ENCODE data around the gene AMZ1. TPM values are rescaled to one million over a fixed set of nuclear protein-coding genes. Genes with fewer than 3 reads are reported as not detected.
"Not testable (repeated sequence)": the region's sequence is repeated elsewhere in the genome, so short reads cannot be mapped to it uniquely, and the experiment has no call there.

Gene AMZ1
- total RNA-seq, 1 donor from 2014 or later: 0.05 TPM

DNA sequence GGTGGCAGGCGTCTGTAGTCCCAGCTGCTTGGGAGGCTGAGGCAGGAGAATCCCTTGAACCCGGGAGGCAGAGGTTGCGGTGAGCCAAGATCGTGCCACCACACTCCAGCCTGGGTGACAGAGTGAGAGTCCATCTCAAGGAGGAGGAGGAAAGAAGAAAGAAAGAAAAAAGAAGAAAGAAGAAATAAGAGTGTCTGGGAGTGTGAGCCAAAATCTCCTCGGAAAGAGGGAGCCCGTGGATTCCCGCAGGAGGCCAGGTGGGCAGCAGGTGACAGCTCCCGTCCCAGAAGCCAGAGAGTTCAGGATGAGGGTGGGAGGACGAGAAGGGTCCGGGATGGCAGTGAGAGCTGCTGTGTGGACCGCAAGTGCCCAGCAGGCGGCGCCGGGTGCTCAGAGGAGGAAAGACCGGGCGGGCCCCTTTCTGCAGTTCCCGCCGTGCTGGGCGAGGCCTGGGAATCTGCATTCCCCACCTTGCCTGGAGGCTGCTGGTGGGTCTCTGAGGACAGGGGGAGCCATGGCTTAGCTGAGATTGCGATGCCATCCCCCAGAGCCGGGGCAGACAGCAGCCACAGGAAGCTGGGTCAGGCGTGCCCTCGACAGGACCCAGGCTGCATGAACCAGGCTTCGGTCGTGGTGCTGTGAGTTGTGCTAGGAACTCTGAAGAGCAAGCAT lies 17.1 kb upstream of the AMZ1 start:
- Mint-ChIP-seq H3K9me3 (ENCODE audit: unreplicated experiment) (no peaks in the 10 kb centered on the region), H3K4me3 (ENCODE audit: unreplicated experiment) (no peak overlapping the region), H3K36me3 (ENCODE audit: low read depth, unreplicated experiment) (peaks cover 9% of the 10 kb centered on the region), H3K4me1 (ENCODE audit: unreplicated experiment) (peaks cover 8% of the 10 kb centered on the region), H3K27ac (ENCODE audit: unreplicated experiment) (no peak overlapping the region), H3K27me3 (ENCODE audit: unreplicated experiment) (peaks cover 19% of the 10 kb centered on the region)
- TF ChIP-seq, protein P1, sequence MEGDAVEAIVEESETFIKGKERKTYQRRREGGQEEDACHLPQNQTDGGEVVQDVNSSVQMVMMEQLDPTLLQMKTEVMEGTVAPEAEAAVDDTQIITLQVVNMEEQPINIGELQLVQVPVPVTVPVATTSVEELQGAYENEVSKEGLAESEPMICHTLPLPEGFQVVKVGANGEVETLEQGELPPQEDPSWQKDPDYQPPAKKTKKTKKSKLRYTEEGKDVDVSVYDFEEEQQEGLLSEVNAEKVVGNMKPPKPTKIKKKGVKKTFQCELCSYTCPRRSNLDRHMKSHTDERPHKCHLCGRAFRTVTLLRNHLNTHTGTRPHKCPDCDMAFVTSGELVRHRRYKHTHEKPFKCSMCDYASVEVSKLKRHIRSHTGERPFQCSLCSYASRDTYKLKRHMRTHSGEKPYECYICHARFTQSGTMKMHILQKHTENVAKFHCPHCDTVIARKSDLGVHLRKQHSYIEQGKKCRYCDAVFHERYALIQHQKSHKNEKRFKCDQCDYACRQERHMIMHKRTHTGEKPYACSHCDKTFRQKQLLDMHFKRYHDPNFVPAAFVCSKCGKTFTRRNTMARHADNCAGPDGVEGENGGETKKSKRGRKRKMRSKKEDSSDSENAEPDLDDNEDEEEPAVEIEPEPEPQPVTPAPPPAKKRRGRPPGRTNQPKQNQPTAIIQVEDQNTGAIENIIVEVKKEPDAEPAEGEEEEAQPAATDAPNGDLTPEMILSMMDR (IDR thresholded peaks at IDR 0.05; ENCODE audit: unreplicated experiment): peak; percentile 74
- peak; percentile 78 for DNase-seq (ENCODE audit: low spot score)

DNA sequence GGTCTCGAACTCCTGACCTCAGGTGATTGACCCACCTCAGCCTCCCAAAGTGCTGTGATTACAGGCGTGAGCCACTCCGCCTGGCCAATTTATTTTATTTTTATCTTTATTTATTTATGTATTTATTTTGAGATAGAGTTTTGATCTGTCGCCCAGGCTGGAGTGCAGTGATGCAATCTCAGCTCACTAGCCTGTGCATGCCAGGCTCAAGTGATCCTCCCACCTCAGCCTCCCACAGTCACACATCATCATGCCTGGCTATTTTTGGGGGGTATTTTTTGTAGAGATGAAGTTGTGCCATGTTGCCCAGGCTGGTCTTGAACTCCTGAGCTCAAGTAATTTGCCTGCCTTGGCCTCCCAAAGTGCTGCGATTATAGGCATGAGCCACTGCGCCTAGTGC lies 14.8 kb upstream of the AMZ1 start:
- not testable (repeated sequence) for H3K4me3 Mint-ChIP-seq (ENCODE audit: unreplicated experiment)

GRCh38 chr7:2673934-2674333 lies 14.1 kb upstream of the AMZ1 start:
- DNase-seq (ENCODE audit: low spot score): no peak
- no peak overlapping the region for H3K4me3 Mint-ChIP-seq (ENCODE audit: unreplicated experiment)
- no peak overlapping the region for H3K27ac Mint-ChIP-seq (ENCODE audit: unreplicated experiment)

More for the DNA sequence above, 14.8 kb upstream of the AMZ1 start:
- not testable (repeated sequence) for DNase-seq (ENCODE audit: low spot score); H3K4me1 Mint-ChIP-seq (ENCODE audit: unreplicated experiment); H3K27ac Mint-ChIP-seq (ENCODE audit: unreplicated experiment); H3K36me3 Mint-ChIP-seq (ENCODE audit: low read depth, unreplicated experiment); H3K9me3 Mint-ChIP-seq (ENCODE audit: unreplicated experiment)
- H3K27me3 Mint-ChIP-seq (ENCODE audit: unreplicated experiment): peaks cover 10% of the 10 kb centered on the region

DNA sequence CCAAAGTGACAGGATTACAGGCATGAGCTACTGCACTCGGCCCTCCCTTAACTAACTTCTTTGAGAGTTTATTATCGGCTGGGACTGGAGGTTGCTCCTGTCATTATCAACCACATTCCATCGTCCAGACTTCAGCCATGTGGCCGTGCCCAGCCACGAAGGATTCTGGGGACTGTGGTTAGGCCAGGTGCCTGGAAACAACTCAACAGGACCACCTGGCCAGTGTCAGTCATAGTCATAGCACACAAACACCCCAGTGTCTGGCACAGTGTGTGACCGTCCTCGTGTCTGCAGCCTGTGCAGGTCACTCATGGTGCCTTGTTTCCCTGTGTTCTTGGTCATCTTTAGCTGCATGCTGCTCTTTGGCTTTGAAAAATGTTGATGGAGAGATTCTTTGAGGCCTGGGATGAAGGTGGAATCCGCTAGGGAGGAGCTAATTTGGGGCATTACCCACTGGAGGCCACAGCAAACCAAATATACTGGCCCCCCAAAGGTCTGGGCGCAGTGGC lies 12.7 kb upstream of the AMZ1 start:
- no peak for DNase-seq (ENCODE audit: low spot score)
- Mint-ChIP-seq H3K4me3 (ENCODE audit: unreplicated experiment) (no peak overlapping the region), H3K27me3 (ENCODE audit: unreplicated experiment) (peaks cover 7% of the 10 kb centered on the region), H3K9me3 (ENCODE audit: unreplicated experiment) (no peaks in the 10 kb centered on the region), H3K4me1 (ENCODE audit: unreplicated experiment) (no peaks in the 10 kb centered on the region), H3K36me3 (ENCODE audit: low read depth, unreplicated experiment) (no peaks in the 10 kb centered on the region), H3K27ac (ENCODE audit: unreplicated experiment) (no peak overlapping the region)
- TF ChIP-seq, protein P1 (IDR thresholded peaks at IDR 0.05; ENCODE audit: unreplicated experiment): no peak

More at GRCh38 chr7:2673934-2674333, 14.1 kb upstream of the AMZ1 start:
- Mint-ChIP-seq H3K27me3 (ENCODE audit: unreplicated experiment) (peaks cover 8% of the 10 kb centered on the region), H3K9me3 (ENCODE audit: unreplicated experiment) (no peaks in the 10 kb centered on the region), H3K36me3 (ENCODE audit: low read depth, unreplicated experiment) (peaks cover 5% of the 10 kb centered on the region), H3K4me1 (ENCODE audit: unreplicated experiment) (peaks cover 4% of the 10 kb centered on the region)
- TF ChIP-seq, protein P1 (IDR thresholded peaks at IDR 0.05; ENCODE audit: unreplicated experiment): no peak

DNA sequence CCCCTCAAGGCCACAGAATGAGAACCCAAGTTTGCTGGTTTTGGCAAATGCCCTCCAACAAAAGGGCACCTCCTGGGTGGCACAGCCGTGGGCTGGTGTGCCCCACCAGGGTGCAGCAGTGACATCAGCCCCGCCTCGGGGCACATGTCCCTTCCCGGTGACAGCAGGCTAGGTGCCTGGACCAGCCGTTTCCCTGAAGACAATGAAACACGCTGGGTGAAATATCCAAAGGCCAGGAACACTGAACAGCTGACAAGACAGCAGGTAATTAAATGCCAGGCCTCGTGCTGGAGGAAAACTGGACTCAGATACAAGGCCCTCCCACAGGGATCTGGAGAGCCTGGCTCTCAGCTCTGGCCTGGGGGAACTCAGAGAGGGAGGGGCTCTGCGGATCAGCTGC lies 11.4 kb upstream of the AMZ1 start:
- H3K9me3 Mint-ChIP-seq (ENCODE audit: unreplicated experiment); H3K4me3 Mint-ChIP-seq (ENCODE audit: unreplicated experiment); DNase-seq (ENCODE audit: low spot score); H3K27me3 Mint-ChIP-seq (ENCODE audit: unreplicated experiment); H3K4me1 Mint-ChIP-seq (ENCODE audit: unreplicated experiment); H3K36me3 Mint-ChIP-seq (ENCODE audit: low read depth, unreplicated experiment); H3K27ac Mint-ChIP-seq (ENCODE audit: unreplicated experiment): not testable (repeated sequence)

GRCh38 chr7:2678454-2678853 lies 9.5 kb upstream of the AMZ1 start:
- H3K9me3 Mint-ChIP-seq (ENCODE audit: unreplicated experiment); H3K27me3 Mint-ChIP-seq (ENCODE audit: unreplicated experiment); H3K4me1 Mint-ChIP-seq (ENCODE audit: unreplicated experiment); H3K27ac Mint-ChIP-seq (ENCODE audit: unreplicated experiment); H3K36me3 Mint-ChIP-seq (ENCODE audit: low read depth, unreplicated experiment); H3K4me3 Mint-ChIP-seq (ENCODE audit: unreplicated experiment); DNase-seq (ENCODE audit: low spot score): not testable (repeated sequence)

DNA sequence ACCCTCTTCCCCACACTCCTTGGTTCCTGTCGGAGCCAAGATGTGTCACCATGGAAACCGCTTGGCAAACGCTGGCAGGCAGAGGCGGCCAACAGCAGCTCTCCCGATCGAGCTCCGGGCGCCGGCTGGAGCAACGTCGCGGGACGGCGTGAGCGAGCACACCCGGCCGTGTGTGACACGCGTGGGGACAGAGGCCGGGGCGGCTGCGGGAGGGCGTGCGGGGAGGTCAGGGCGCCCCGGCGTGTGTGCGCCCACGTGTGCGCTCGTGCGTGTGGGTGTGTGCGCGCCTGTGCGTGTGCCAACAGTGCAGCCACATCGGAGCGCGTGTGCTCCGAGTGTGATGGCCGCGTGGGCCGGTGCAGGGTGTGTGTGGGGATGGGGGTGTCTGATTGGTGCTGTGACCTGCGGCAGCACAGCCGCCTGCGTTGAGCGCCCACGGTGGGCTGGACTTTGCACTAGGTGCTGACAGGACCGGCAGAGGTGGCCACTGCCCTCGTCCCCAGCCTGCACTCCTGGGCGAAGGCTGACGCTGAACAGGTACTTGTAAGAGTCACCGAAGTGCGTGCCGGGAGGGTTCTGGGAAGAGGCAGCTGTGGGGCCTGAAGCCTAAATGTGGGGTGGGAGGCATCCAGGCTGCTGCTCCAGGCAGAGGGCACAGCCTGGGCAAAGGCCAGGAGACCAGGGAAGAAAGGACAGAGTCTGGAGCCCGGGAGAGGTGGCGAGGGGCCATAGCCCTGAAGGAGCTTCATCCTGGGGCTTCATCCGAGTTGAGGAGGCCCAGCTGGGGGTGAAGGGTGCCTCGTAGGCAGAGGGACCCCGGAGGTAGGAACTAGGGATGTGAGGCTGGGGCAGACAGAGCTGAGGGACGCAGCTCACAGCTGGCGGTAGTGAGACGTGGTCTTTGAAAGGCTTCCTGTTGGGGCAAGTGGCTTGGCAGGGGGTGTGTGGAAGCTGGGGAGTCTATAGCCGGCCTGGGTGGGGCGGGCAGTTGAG lies 8.6 kb upstream of the AMZ1 start:
- not testable (repeated sequence) for H3K4me1 Mint-ChIP-seq (ENCODE audit: unreplicated experiment); H3K9me3 Mint-ChIP-seq (ENCODE audit: unreplicated experiment); H3K27ac Mint-ChIP-seq (ENCODE audit: unreplicated experiment); DNase-seq (ENCODE audit: low spot score); H3K36me3 Mint-ChIP-seq (ENCODE audit: low read depth, unreplicated experiment); H3K4me3 Mint-ChIP-seq (ENCODE audit: unreplicated experiment); H3K27me3 Mint-ChIP-seq (ENCODE audit: unreplicated experiment)

Data from endothelial cell (in vitro differentiated cells).